Liver (tissue), 3 donors: Measurements from ENCODE around the gene RBBP7.

ENCODE experiments used
- ATF3 ChIP-seq: IDR thresholded peaks from 2 replicates; pipeline ENCODE4 v1.6.1; 2016; ENCODE audit warnings: antibody characterized with exemption
- CTCF ChIP-seq: fragments of 150-350 bp; IDR thresholded peaks from 2 replicates; pipeline ENCODE4 v1.5.1; 2017; ENCODE audit warnings: improper control_type of control experiment, low read depth, low read length; ENCODE audit not compliant: missing input control
- EGR1 ChIP-seq, 2 donors: IDR thresholded peaks; 2 replicates each; pipeline ENCODE4 v1.6.1; 2016 to 2018; ENCODE audit warnings: antibody characterized with exemption in 2 of 2, low read depth in 2 of 2
- FOXA1 ChIP-seq: IDR thresholded peaks from 2 replicates; pipeline ENCODE4 v1.6.1; 2016; ENCODE audit warnings: antibody characterized with exemption
- GABPA ChIP-seq, 2 donors: IDR thresholded peaks in 1 of 2; conservative IDR thresholded peaks in 1 of 2; 2 replicates each; pipeline ENCODE4 v1.6.1; 2016; ENCODE audit warnings: antibody characterized with exemption in 2 of 2, mild to moderate bottlenecking in 1 of 2, moderate library complexity in 1 of 2
- JUND ChIP-seq, 2 donors: IDR thresholded peaks; 2 replicates each; pipeline ENCODE4 v1.6.1; 2016; ENCODE audit warnings: antibody characterized with exemption in 2 of 2
- MAX ChIP-seq: IDR thresholded peaks from 2 replicates; pipeline ENCODE4 v1.6.1; 2016; ENCODE audit warnings: antibody characterized with exemption
- NR2F2 ChIP-seq: IDR thresholded peaks from 2 replicates; pipeline ENCODE4 v1.6.1; 2016; ENCODE audit warnings: antibody characterized with exemption
- RAD21 ChIP-seq, 2 donors: IDR thresholded peaks; 2 replicates each; pipeline ENCODE4 v1.6.1; 2016; ENCODE audit warnings: antibody characterized with exemption in 2 of 2, mild to moderate bottlenecking in 2 of 2
- REST ChIP-seq: IDR thresholded peaks from 2 replicates; pipeline ENCODE4 v1.6.1; 2016; ENCODE audit warnings: antibody characterized with exemption, mild to moderate bottlenecking
- RXRA ChIP-seq, 2 donors: IDR thresholded peaks; 2 replicates each; pipeline ENCODE4 v1.6.1; 2017 to 2018; ENCODE audit warnings: antibody characterized with exemption in 2 of 2, mild to moderate bottlenecking in 1 of 2
- SP1 ChIP-seq: IDR thresholded peaks from 2 replicates; pipeline ENCODE4 v1.6.1; 2018; ENCODE audit warnings: antibody characterized with exemption, mild to moderate bottlenecking
- TAF1 ChIP-seq: conservative IDR thresholded peaks from 2 replicates; pipeline ENCODE4 v1.6.1; 2016; ENCODE audit warnings: antibody characterized with exemption, mild to moderate bottlenecking
- YY1 ChIP-seq: IDR thresholded peaks from 2 replicates; pipeline ENCODE4 v1.6.1; 2016; ENCODE audit warnings: antibody characterized with exemption, mild to moderate bottlenecking
- donor health status: healthy.
- donor health status: healthy.

- TF ChIP-seq CTCF (no peak), REST (no peak), TAF1 (no peak), MAX (no peak), FOXA1 (no peak), EGR1 (IDR thresholded peaks at IDR 0.05; ENCODE audit: low read depth in 2 of 2) (no peak), NR2F2 (no peak), YY1 (no peak), RAD21 (IDR thresholded peaks at IDR 0.05) (no peak), RXRA (IDR thresholded peaks at IDR 0.05) (no peak), SP1 (no peak), ATF3 (no peak), GABPA (IDR thresholded peaks at IDR 0.05 in 1 of 2, conservative IDR thresholded peaks at IDR 0.05 in 1 of 2) (no peak), JUND (IDR thresholded peaks at IDR 0.05) (no peak)
These were observed 4.4 kb upstream of the RBBP7 start for GRCh38 chrX:16874458-16875095.
